HG03097 (cell line): ENCODE measurements around the gene SMAD6.

Source experiments
- ATAC-seq: cut with Tn5 transposase; IDR thresholded peaks from one replicate; pipeline ENCODE4 v1.9.1; 2021; ENCODE audit not compliant: unreplicated experiment, low FRiP score

The SMAD6 gene

GRCh38 chr15:66786708-66787488, 84.9 kb downstream of the SMAD6 start:
- no peak for ATAC-seq

- ATAC-seq: no peak
Measured at GRCh38 chr15:66787489-66787871, 85.4 kb downstream of the SMAD6 start.

GRCh38 chr15:66788024-66788423, 86.0 kb downstream of the SMAD6 start:
- ATAC-seq: no peak

GRCh38 chr15:66789029-66790025, 87.3 kb downstream of the SMAD6 start:
- no peak for ATAC-seq

- ATAC-seq: no peak
Measured at GRCh38 chr15:66795851-66796250, 93.8 kb downstream of the SMAD6 start.

GRCh38 chr15:66796343-66796742, 94.3 kb downstream of the SMAD6 start:
- no peak for ATAC-seq

GRCh38 chr15:66797921-66798320, 95.9 kb downstream of the SMAD6 start:
- no peak for ATAC-seq

- ATAC-seq: no peak
Measured at GRCh38 chr15:66798426-66799061, 96.5 kb downstream of the SMAD6 start.

- no peak for ATAC-seq
Measured at GRCh38 chr15:66799242-66799641, 97.2 kb downstream of the SMAD6 start.

GRCh38 chr15:66800584-66801235, 98.7 kb downstream of the SMAD6 start:
- ATAC-seq: no peak

- no peak for ATAC-seq
Measured at GRCh38 chr15:66801266-66801665, 99.2 kb downstream of the SMAD6 start.

- ATAC-seq: no peak
Measured at GRCh38 chr15:66802025-66803001, 100.3 kb downstream of the SMAD6 start.

GRCh38 chr15:66803182-66803729, 101.2 kb downstream of the SMAD6 start:
- no peak for ATAC-seq

- no peak for ATAC-seq
Measured at GRCh38 chr15:66803749-66804148, 101.7 kb downstream of the SMAD6 start.

- no peak for ATAC-seq
Measured at GRCh38 chr15:66805202-66805885, 103.3 kb downstream of the SMAD6 start.

GRCh38 chr15:66808181-66808824, 106.3 kb downstream of the SMAD6 start:
- no peak for ATAC-seq

GRCh38 chr15:66809664-66810063, 107.6 kb downstream of the SMAD6 start:
- no peak for ATAC-seq

GRCh38 chr15:66815318-66815717, 113.3 kb downstream of the SMAD6 start:
- ATAC-seq: no peak
